Gastroesophageal sphincter (tissue), 4 donors: ENCODE measurements around the gene KCNF1. TPM values are rescaled to one million over a fixed set of nuclear protein-coding genes. Genes with fewer than 3 reads are reported as not detected.

Experiments
- ATAC-seq: fragments of 150-250 bp; one replicate; pipeline ENCODE4 v1.9.1; 2016; ENCODE audit warnings: mild to moderate bottlenecking, moderate library complexity
- H3K27ac ChIP-seq, 4 donors: fragments of 200-600 bp; sonication (generic) in 3 of 4; 1 replicate in 3 of 4; 2 replicates in 1 of 4; pipeline ENCODE4 v1.5.1; 2016 to 2019
- H3K27me3 ChIP-seq: fragments of 200-600 bp; sonication (generic); one replicate; pipeline ENCODE4 v1.5.1; 2019
- H3K36me3 ChIP-seq, 2 donors: fragments of 200-600 bp; sonication (generic); one replicate each; pipeline ENCODE4 v1.5.1; 2019; ENCODE audit warnings: control low read depth in 1 of 2
- H3K4me1 ChIP-seq, 3 donors: fragments of 200-600 bp; sonication (generic); 1 replicate in 2 of 3; 2 replicates in 1 of 3; pipeline ENCODE4 v1.5.1; 2016 to 2019; ENCODE audit warnings: control low read depth in 2 of 3
- H3K4me3 ChIP-seq, 2 donors: fragments of 200-600 bp; sonication (generic); one replicate each; pipeline ENCODE4 v1.5.1; 2019; ENCODE audit warnings: mild to moderate bottlenecking in 1 of 2, moderate library complexity in 1 of 2
- H3K9me3 ChIP-seq, 3 donors: fragments of 200-600 bp; sonication (generic); one replicate each; pipeline ENCODE4 v1.5.1; 2017 to 2019; ENCODE audit warnings: control low read depth in 2 of 3
- CTCF ChIP-seq, 4 experiments: fragments of 200-600 bp in 2 of 4; fragments of 450-650 bp in 2 of 4; sonication (generic) in 1 of 4; IDR thresholded peaks; one replicate each; pipeline ENCODE4 v1.5.1; 2017 to 2019; ENCODE audit warnings: antibody characterized with exemption in 4 of 4, mild to moderate bottlenecking in 2 of 4, moderate library complexity in 2 of 4
- EP300 ChIP-seq: sonication (generic); formaldehyde crosslinking; IDR thresholded peaks from one replicate; pipeline ENCODE4 v1.6.1; 2017; ENCODE audit warnings: antibody characterized with exemption, mild to moderate bottlenecking
- POLR2A ChIP-seq, 2 donors: fragments of 450-650 bp; IDR thresholded peaks; one replicate each; pipeline ENCODE4 v1.6.1; 2017; ENCODE audit warnings: antibody characterized with exemption in 2 of 2, mild to moderate bottlenecking in 2 of 2, moderate library complexity in 1 of 2
- POLR2AphosphoS5 ChIP-seq: sonication (generic); formaldehyde crosslinking; IDR thresholded peaks from one replicate; pipeline ENCODE4 v1.6.1; 2017; ENCODE audit warnings: antibody characterized with exemption
- WGBS, 2 donors: methylation state at CpG; one replicate each; pipeline ENCODE4 v1.1.5; 2018; ENCODE audit warnings: low coverage in 1 of 2; 5-methylcytosine and 5-hydroxymethylcytosine counted together
- total RNA-seq, 4 donors: library from RNA; depleted of rRNA; stranded (reverse); fragments of >200 nt; gene quantifications; one replicate each; pipeline ENCODE4 v1.1.0, GENCODE V29; 2016

The KCNF1 gene
- total RNA-seq, 4 donors from 2014 or later = 6.1 to 47.7 (median 29.1) TPM; not detected in 1

- H3K36me3 ChIP-seq = no peaks in the 10 kb centered on the region
- WGBS, 2 donors = 56% methylated on average over 5 of the region's 15 CpGs; no CpG with 5 or more reads in 1 of the 2 donors
- H3K27ac ChIP-seq = peak overlapping the region; percentile 74 to 86 (median 82)
- H3K4me1 ChIP-seq = peaks cover 0 to 31% (median 3%) of the 10 kb centered on the region in 3 donors
- peak; percentile 79 for ATAC-seq
- H3K27me3 ChIP-seq = no peaks in the 10 kb centered on the region
- H3K9me3 ChIP-seq = peaks cover 0 to 7% (median 0%) of the 10 kb centered on the region in 3 donors
- TF ChIP-seq POLR2A (IDR thresholded peaks at IDR 0.05) (no peak), POLR2AphosphoS5 (peak; percentile 34)
- H3K4me3 ChIP-seq = no peak overlapping the region
Measured at GRCh38 chr2:10868465-10869314, 43.0 kb upstream of the KCNF1 start.

- ATAC-seq = no peak
- WGBS, 2 donors = 100% methylated on average over 1 of the region's 1 CpG
- Histone ChIP-seq H3K27me3 (no peaks in the 10 kb centered on the region), H3K4me1 (peaks cover 0 to 26% (median 3%) of the 10 kb centered on the region in 3 donors), H3K9me3 (peaks cover 0 to 7% (median 0%) of the 10 kb centered on the region in 3 donors), H3K36me3 (no peaks in the 10 kb centered on the region), H3K27ac (no peak overlapping the region), H3K4me3 (no peak overlapping the region)
- TF ChIP-seq CTCF (IDR thresholded peaks at IDR 0.05) (no peak), EP300 (no peak)
Measured at GRCh38 chr2:10871978-10872377, 39.8 kb upstream of the KCNF1 start.

- Histone ChIP-seq H3K27ac (no peak overlapping the region), H3K9me3 (peaks cover 0 to 7% (median 0%) of the 10 kb centered on the region in 3 donors), H3K4me3 (no peak overlapping the region), H3K27me3 (no peaks in the 10 kb centered on the region), H3K4me1 (peaks cover 0 to 18% (median 0%) of the 10 kb centered on the region in 3 donors), H3K36me3 (no peaks in the 10 kb centered on the region)
- no peak for ATAC-seq
- TF ChIP-seq POLR2AphosphoS5 (no peak), EP300 (no peak), POLR2A (IDR thresholded peaks at IDR 0.05) (no peak), CTCF (IDR thresholded peaks at IDR 0.05) (no peak)
- WGBS, 2 donors = 59 to 90% methylated on average over 2 to 3 of the region's 3 CpGs
Measured at GRCh38 chr2:10873171-10873570, 38.6 kb upstream of the KCNF1 start.

- Histone ChIP-seq H3K4me1 (peaks cover 0 to 10% (median 0%) of the 10 kb centered on the region in 3 donors), H3K9me3 (peaks cover 0 to 7% (median 0%) of the 10 kb centered on the region in 3 donors), H3K27ac (no peak overlapping the region), H3K36me3 (no peaks in the 10 kb centered on the region), H3K4me3 (no peak overlapping the region), H3K27me3 (no peaks in the 10 kb centered on the region)
- TF ChIP-seq POLR2A (IDR thresholded peaks at IDR 0.05) (no peak), CTCF (IDR thresholded peaks at IDR 0.05) (no peak), POLR2AphosphoS5 (no peak), EP300 (no peak)
- ATAC-seq = no peak
- WGBS, 2 donors = 55 to 83% methylated on average over 5 to 9 of the region's 9 CpGs
Measured at GRCh38 chr2:10873790-10874437, 37.8 kb upstream of the KCNF1 start.

GRCh38 chr2:10875126-10875525, 36.6 kb upstream of the KCNF1 start:
- Histone ChIP-seq H3K9me3 (peaks cover 0 to 7% (median 0%) of the 10 kb centered on the region in 3 donors), H3K27ac (no peak overlapping the region), H3K4me3 (no peak overlapping the region), H3K36me3 (no peaks in the 10 kb centered on the region), H3K4me1 (no peaks in the 10 kb centered on the region), H3K27me3 (no peaks in the 10 kb centered on the region)
- no peak for TF ChIP-seq POLR2A (IDR thresholded peaks at IDR 0.05)
- no peak for TF ChIP-seq EP300
- TF ChIP-seq POLR2AphosphoS5 = no peak
- no peak for TF ChIP-seq CTCF (IDR thresholded peaks at IDR 0.05)
- 83 to 100% methylated on average over 1 to 2 of the region's 3 CpGs for WGBS, 2 donors
- ATAC-seq = no peak
